NCI-H2196 treated with DMSO at 0.1 percent for 48 hours (cell line): Measurements from ENCODE around the gene CHAD.

Experiments
- DNase-seq: peaks from one replicate; lab custom pipeline; 2025; ENCODE audit not compliant: unreplicated experiment; lab: John Stamatoyannopoulos, UW

The CHAD gene

DNA sequence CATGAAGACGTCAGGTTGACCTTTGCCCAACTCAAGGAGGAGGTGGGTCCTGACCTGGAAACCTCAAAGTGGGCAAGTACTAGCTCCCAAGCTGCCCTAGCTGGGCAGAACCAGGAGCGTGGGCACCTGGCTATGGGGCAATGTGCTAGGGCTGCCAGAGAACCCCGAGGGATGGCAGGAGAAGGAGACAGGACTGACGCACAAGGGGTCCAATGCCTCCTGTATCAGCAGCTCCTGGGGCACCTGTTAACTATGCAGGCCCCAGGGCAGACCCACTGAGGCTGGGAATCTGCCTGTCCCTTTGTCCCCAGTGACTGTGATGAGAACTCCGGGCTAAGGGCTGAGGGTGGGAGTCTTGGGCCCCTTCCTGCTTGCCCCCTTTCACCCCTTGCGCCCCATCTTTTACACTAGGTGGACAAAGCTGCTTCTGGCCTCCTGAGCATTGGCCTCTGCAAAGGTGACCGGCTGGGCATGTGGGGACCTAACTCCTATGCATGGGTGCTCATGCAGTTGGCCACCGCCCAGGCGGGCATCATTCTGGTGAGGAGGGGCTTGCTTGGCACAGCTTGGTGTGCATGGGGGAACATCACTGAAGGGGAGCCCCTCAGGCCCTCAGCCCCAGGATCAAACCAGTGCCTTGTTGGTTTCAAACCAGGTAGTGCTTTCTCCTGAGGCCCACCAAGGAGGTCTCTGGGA lies 7.7 kb downstream of the CHAD start:
- no peak for DNase-seq

DNA sequence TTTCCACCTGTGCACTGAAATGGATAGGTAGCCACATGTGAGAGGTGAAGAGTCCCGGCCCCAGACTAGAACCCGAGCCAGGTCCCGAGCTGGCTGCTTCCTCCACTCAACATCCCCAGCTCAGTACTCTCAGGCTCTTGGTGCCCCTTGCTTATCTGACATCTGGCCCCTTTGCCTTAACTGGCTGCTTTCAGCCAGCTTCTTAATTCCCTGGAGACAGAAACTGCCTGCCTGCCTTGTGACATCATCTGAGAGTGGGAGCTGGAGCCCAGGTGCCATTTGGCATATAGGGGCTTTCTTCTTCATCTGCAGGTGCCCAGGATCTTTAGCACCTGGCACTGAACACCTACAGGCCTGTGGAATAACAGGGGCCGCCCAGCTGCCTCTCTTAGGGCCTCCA lies 8.9 kb downstream of the CHAD start:
- DNase-seq = no peak

DNA sequence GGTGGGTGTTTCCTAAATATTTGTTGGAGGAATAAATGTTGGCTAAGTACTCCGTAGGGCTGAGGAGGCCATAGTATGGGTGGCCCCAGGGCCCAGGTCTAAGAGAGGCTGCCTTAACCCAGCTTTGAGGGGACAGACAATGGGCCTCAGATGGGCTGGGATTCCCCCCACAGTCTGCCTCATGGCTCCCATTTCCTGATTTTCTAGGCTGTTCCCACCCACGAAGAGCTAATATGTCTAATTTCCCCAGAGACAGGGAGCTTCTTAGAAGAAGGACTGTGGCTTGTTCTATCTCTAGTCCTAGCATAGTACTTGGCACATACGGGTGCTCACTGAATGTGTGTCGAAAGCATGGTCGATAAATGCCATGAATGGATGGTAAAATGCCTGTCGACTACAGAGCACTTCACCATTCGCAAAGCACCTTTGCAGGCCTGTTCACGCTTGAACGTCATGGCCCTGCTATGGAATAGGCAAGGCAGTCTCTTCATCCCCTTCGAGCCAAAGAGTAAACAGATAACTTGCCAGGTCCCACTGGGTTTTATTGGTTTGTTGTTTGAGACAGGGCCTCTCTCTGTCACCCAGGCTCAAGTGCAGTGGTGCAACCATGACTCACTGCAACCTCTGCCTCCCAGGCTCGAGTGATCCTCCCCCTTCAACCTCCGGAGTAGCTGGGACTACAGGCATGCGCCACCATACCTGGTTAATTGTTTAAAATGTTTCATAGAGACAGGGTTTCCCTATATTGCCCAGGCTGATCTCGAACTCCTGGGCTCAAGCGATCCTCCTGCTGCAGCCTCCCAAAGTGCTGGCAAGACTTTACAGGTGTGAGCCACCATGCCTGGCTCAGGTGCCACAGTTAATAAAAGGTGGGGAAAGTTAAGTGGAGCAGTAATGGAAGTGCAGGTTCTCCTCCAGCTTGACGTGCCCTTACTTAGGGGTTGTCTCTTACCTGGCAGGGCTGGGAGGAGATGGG lies 9.7 kb downstream of the CHAD start:
- peak; percentile 38 for DNase-seq

DNA sequence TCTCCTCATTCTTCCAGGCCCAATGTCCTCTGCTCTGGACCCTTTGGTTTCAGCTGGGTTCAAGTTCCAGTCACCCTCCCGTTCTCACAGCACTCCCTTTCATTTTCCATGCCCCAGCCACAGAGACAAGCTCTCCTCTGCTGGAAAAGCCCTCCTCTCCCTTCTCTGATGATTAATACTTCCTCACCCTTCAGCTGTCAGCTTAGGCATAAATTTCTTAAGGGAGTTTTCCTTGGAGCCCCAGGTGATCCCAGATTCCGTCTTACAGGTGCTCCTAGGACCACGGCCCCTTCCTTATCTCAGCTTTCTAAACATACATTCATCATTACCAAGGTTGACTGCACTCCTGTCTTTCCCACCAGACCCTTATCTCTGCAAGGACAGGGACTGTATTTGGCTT lies 10.4 kb downstream of the CHAD start:
- no peak for DNase-seq

DNA sequence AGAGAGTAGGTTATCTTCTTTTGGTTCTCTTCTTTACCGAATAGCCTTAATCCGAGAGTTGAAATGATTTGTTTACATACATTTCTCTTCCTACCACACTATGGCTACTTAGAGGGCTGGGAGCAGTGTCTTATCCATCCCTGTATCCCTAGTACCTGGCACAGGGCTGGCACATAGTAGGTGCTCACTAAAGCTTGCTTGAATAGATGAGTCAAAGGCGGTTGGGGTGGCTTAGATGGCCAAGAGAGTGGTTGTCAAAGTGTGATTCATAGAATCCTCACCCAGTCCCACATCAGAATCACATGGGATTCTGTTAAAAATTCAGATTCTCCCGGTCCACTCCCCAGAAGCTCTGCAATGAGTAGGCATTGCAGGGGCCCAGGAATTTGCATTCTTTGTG lies 11.1 kb downstream of the CHAD start:
- DNase-seq = no peak

DNA sequence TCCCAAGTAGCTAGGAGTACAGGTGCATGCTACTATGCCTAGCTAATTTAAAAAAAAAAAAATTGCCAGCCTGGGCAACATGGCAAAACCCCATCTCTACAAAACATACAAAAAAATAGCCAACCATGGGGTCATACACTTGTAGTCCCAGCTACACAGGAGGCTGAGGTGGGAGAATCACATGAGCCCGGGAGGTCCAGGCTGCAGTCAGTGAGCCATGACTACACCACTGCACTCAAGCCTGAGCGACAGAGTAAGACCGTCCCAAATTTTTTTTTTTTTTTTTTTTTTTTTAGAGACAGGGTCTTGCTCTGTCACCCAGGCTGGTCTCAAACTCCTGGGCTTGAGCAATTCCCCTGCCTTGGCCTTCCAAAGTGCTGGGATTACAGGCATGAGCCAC lies 14.8 kb downstream of the CHAD start:
- no peak for DNase-seq

DNA sequence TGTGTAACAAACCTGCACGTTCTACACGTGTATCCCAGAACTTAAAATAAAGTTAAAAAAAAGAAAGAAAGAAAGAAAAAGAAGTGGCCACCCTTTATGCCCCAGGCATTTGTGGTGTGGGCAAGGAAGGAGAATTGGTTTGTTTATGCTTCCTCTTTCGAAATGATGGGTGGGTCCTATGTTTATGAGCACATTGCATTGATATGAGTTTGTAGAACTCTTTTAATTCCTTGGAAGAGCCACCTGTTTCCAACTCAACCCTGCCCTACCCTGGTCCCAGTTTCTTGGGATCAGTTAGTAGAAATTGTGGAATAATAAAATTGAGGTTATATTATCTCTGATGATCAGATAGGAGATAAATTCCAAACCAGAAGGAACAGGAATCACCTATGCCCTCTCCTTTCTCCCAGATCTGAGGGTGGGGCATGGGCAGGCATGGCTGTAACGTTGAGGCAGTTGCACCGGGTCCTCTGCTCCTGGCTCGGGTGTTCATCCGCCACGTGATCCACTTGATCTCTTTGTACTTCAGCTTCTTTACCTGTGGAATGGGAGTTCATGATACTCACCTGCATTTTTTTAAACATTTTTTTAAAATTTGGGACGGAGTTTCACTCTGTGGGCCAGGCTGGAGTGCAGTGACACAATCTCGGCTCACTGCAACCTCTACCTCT lies 15.9 kb downstream of the CHAD start:
- no peak for DNase-seq

DNA sequence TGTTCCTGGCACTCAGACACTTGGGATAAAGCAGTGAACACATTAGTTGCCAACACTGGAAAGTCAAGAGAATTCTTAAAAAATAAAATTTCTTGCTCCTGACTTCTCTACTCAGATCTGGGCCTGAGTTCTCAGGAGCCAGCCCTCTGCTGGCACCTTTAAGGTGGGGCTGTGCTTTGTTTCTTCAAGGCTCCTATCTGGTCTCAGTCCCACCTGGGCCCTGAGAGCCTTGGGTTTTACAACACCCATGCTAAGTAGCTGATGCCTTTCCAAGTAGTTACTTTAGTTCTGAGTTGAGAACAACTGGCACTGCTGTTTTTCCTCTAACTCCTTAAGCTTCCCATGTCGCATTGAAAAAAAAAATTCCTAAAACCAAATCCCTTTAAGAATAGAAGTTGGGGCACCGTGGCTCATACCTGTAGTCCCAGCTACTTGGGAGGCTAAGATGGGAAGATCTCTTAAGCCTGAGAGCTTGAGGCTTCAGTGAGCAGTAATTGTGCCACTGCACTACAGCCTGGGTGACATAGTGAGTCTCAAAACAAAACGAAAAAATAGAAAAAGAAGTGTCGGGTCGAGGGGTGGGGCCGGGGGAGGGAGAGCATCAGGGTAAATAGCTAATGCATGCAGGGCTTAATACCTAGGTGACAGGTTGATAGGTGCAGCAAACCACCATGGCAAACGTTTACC lies 16.6 kb downstream of the CHAD start:
- DNase-seq = no peak

DNA sequence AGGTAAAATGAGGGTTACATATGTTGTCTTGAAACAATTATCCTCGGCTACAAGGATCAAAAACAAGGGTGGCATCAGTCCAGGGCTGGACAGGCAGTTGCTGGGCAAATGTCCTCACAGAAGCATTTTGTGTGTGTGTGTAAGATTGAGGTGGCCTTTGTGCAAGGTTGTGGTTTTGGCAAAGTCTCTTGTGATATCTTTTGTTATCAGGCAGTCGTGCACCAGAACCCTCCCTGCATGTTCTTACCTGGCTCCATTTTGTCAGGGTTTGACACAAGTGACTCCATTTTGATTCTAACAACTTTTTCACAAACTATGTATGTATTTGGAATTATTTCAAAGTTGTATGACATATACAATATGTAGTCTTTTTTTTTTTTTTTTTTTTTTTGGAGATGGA lies 20.0 kb downstream of the CHAD start:
- no peak for DNase-seq

DNA sequence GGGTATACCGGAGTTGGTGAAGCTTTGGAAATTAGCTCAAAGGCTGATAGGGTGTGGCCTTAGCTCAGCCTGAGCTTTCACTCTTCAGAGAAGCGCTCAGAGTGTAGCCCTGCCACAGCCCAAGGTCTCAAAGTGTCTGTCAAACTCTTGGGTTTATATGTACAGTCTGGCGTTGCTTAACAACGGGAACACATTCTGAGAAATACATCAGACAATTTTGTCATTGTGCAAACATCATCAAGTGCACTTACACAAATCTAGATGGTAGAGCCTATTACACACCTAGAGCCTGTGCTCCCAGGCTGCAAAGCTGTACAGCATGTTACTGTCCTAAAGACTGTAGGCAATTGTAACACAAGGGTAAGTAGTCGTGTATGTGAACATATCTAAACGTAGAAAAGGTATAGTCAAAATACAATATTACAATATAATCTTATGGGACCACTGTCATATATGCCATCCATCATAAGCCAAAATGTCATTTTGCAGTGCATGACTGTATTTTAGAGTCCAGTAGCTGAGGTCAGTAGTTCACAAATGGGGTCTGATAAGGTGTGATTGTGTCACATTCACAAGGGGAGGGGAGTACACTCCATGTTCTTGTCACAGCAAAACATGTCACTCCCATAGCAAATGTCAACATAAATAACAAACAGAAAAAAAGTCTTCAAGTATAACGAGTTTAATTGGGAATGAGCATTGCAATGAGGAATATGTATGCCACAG lies 20.6 kb downstream of the CHAD start:
- no peak for DNase-seq

DNA sequence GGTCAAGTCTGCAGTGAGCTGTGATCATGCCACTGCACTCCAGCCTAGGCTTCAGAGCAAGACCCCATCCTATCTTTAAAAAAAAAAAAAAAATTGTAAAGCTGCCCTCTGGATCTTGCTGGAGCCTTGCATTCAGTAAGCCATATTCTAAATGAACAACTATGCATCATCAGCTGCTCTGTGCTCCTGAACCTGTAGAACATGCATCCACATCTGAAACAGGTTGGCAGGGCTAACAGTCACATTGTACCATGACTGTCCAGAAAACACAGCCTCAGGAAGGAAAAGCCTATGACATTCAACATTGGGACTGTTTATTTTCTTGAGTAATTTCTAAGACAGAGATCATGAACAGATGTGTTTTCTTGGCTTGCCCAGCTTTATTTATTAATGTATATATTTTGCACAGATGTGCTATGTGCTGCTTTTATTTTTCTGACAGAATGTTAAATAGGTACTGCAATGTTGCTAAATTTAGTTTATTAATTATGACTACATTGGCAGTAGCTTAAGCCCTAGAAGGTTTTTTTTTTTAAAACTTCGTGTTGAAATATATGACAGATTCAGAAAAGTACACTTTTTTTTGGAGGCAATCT lies 22.9 kb downstream of the CHAD start:
- DNase-seq = no peak

DNA sequence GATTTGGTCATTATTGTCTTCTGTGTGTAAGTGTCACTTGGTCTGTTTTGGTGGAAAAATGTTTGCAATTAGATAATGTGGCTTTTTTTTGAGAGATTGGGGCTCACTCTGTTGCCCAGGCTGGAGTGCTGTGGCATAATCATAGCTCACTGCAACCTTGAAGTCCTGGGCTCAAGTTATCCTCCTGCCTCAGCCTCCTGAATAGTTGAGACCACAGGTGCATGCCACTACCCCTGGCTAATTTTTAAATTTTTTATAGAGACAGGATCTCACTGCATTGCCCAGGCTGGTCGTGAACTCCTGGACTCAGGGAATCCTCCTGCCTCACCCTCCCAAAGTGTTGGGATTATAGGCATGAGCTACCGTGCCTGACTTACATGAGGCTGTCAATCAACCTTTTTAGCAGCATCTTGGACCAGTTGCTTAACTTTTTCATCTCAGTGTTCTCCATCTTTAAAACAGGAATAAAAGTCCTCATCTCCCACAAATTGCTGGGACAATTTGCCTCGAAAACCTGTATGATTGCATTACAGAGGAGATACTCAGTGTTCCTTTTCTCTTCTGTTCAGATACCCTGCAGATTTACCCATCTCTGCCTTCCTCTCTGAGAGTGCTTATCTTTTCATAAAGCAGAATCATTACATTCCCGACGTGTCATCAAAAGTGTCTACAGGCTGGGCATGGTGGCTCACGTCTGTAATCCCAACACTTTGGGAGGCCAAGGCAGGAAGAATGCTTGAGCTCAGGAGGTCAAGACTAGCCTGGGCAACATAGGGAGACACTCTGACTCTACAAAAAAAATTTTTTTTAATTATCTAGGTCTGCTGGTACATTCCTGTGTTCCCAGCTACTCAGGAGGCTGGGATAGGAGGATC lies 23.6 kb downstream of the CHAD start:
- no peak for DNase-seq

DNA sequence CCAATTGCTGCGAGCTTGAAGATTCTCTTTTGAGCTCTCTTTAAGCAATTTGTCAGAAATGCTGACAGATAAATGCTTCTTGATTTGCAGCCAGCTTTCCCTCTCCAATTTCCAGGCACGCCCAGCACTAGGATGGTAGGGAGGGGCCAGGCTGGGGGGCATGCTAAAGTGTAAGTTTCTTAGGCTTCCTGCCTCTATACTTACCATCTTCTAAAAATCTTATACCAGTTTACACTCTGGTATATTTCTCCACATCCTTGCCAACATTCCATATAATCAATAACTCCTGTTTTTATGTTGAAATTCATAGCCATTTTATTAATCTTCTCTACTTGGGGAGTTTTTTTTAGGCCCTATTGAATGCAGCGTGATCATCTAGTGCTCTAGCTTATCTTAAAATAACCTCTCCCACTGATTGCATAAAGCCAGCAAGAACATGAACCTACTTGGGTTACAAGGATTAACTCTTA lies 25.1 kb downstream of the CHAD start:
- DNase-seq = no peak

DNA sequence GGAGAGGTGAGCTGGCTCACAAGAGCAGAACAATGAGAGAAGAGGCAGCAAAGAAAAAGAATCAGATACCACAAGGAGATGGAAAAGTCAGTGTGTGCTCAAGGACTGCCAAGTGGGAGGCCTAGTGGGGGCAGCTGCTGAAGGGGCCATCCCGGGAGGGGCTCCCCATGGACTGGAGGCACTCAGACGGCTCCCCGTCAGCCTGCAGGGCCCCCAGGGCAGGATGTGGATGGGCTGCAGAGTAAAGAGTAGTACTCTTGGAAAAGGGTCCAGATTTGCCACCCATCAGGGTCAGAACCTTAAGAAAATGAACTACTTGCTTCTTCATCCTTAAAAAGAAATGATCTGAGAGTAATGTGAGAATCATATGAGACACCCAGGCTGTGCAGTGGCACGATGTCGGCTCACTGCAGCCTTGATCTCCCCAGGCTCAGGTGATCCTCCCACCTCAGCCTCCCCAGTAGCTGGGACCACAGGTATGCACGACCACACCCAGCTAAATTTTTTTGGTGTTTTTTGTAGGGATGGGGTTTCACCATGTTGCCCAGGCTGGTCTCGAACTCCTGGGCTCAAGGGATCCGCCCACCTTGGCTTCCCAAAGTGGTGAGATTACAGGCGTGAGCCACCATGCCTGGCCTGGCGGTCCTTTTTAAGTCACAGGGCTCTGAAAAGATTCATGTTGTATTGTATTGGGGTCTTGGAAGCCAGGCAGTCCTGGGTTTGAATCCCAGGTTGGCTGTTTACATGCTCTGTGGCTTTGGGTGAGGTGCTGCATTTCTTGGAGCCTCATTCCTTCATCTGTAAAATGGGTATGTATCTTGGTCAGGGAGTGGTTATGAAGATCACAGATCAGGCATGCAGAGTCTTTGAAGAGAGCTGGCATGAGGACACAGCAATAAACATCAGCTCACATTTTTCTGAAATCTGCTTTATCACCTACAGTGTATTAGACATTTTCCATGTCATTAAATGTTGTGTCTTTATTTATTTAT lies 27.5 kb downstream of the CHAD start:
- DNase-seq = no peak

DNA sequence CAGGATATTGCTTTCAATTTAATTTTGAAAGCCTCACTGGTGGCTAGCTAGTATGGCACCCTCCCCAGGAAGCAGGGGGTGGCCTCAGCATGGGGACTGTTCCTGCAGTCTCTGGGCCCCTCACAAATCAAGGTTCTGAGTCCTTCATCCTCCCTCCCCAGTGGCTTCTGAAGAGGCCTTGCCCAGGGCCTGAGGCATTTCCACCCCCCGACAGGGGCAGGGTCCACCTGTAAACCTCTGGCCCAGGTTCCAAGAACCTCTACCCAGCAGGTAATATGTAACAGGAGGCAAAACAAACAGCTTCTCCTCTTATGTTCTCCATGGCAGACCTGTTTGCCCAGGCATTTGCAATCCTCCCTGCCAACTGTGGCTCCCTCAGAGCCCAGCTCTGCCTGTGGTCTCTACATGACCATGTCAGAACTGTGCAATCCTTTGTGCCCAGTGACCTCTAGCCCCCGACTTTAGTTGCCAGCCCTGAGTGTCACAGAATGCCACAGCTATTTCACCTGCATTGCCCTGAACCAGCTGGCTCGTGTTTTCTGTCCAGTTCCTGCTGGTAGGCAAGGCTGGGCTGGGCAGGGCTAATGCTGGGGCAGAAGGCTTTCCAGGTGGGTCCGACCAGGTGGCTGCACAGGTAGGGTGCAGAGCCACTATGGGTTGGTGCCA lies 28.4 kb downstream of the CHAD start:
- DNase-seq = peak; percentile 80

DNA sequence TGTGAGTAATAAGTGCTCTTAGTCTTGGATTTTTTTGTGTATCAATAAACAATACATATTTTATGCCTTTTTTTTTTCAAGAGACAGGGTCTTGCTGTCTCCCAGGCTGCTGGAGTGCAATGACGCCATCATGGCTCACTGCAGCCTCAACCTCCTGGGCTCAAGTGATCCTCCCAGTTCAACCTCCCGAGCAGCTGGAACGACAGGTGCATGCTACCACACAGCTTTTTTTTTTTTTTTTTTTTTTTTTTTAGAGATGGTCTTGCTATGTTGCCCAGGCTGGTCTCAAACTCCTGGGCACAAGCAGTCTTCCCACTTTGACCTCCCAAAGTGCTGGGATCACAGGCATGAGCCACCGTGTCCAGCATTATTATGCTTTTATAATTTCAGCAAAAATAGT lies 29.7 kb downstream of the CHAD start:
- no peak for DNase-seq

DNA sequence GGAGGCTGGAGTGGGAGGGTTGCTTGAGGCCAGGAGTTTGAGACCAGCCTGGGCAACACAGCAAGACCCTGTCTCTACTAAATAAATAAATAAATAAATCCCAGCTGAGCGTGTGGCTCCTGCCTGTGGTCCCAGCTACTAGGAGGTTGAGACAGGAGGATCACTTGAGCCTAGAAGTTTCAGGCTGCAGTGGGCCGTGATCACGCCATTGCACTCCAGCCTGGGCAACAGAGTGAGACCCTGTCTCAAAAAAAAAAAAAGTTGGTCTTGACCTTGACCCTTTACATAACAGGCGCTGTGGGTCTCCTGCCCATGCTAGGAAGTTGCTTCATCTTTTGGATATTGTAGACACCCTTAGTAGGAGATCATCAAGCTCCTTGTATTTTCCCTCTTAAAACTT lies 31.3 kb downstream of the CHAD start:
- no peak for DNase-seq
